D721Med (cell line): ENCODE results near the gene SPEM3.

Experiments used
- DNase-seq: peaks from one replicate; pipeline ENCODE4 v3.0.0; 2011; ENCODE audit warnings: low spot score; ENCODE audit not compliant: insufficient read length
- FAIRE-seq: peaks from 2 replicates; lab custom pipeline; 2011; peaks lifted over from hg19 to GRCh38; lab: Jason Lieb, UNC
- CTCF ChIP-seq: IDR thresholded peaks from 2 replicates; pipeline ENCODE4 v1.5.1; 2012; ENCODE audit warnings: mild to moderate bottlenecking, control low read depth; ENCODE audit not compliant: insufficient read depth; ENCODE audit errors: missing control alignments

Gene SPEM3

GRCh38 chr17:7437950-7438614 is 9.4 kb downstream of the SPEM3 start:
- DNase-seq (no peak), FAIRE-seq (no peak)
- TF ChIP-seq CTCF = no peak

GRCh38 chr17:7438656-7439460 is 10.2 kb downstream of the SPEM3 start:
- FAIRE-seq = no peak
- no peak for DNase-seq
- no peak for TF ChIP-seq CTCF

- DNase-seq (no peak), FAIRE-seq (no peak)
- no peak for TF ChIP-seq CTCF
Observed at GRCh38 chr17:7439462-7440112, 10.9 kb downstream of the SPEM3 start, which contains the start of gene FGF11. FGF11 (plus strand) TSS chr17:7439512; CDS start chr17:7439621, 109 bp downstream.

GRCh38 chr17:7440113-7440833 is 11.6 kb downstream of the SPEM3 start:
- FAIRE-seq = no peak
- no peak for TF ChIP-seq CTCF
- DNase-seq = peak; percentile 60

- FAIRE-seq (no peak), DNase-seq (no peak)
- TF ChIP-seq CTCF = no peak
Observed at GRCh38 chr17:7440834-7441195, 12.2 kb downstream of the SPEM3 start.

- no peak for DNase-seq
- TF ChIP-seq CTCF = no peak
- FAIRE-seq = no peak
Observed at GRCh38 chr17:7441266-7441665, 12.6 kb downstream of the SPEM3 start.
